ENCODE results near the gene ME1.
"Not testable (repeated sequence)": the region's sequence is repeated elsewhere in the genome, so short reads cannot be mapped to it uniquely, and the experiment has no call there.

The ME1 gene

DNA sequence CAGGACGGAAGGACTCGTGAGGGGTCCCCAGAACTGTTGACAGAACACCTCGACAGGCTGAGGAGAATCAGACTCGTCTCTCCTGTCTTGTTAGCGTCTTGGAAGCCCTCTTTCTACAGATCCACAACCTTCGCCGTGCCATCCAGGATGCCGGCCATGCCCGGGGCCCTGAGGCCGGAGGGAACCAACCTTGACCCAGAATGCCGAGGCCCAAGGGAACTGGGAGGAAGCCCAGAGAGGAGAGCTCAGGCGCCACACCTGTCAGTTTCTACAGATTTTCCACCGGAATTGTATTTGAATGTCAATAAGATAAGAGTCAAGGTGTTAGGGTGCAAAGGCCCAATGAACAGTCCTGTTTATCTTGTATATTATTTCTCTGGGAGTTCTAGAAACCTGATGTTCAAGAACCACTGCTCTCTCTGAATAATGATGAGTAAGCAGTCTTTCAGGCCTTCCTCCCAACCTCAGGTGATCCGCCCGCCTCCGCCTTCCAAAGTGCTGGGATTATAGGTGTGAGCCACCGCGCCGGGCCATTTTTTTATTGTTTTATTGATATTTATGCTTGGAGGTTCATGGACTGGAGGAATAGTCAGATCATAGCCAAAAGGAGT is 799 bp upstream of the ME1 start:
- no peak for DNase-seq

DNA sequence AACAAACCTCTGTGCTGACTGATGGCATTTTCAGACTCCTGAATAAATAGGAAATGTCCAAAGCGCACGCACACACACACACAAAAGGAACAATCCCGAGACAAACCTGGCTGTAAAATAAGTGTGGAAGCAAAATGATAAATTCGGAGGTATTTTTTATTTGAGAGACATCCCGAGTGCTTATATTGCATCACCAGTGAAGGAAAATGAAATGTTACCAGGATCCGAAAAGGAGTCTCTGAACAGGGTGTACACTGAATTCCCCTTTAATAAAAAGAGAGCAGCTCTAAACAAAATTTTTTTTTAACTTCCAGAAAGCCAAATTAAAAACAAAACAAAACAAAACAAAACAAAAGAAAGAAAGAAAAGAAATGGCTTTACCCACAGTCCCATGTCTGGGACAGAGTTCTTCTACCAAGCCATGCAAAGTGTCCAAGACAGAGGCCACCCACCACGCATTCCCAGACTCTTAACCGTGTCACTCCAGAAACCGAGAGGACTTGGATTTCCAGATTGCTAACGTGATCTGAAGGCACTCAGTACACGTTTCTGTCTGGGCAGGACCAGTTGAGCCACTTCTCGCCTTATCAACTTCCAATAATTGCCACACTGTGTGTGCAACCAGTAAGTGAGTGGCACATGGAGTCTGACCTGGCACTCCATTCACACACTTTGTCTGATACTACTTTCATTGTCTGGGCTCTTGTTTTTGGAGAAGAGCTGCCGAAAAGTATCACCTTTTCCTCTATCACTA is 817 bp downstream of the ME1 start:
- DNase-seq, result no peak

DNA sequence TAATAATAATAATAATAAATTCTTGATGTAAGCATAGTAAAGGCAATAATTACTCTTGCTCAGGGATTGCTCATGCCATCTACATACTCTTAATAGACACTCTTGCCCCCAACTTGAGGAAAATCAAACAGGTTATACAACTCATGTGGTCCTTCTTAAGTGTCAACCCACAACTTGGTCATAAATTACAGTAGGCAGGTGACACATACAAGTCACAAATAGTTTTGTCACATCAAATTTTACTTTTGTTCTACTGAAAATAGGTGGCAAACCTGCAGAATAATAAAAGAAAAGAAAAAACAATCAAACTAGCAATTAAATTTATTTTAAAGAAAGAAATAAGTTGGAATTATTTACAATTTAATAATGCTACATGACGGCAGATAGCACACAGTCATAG is 1.6 kb downstream of the ME1 start:
- no peak for DNase-seq

DNA sequence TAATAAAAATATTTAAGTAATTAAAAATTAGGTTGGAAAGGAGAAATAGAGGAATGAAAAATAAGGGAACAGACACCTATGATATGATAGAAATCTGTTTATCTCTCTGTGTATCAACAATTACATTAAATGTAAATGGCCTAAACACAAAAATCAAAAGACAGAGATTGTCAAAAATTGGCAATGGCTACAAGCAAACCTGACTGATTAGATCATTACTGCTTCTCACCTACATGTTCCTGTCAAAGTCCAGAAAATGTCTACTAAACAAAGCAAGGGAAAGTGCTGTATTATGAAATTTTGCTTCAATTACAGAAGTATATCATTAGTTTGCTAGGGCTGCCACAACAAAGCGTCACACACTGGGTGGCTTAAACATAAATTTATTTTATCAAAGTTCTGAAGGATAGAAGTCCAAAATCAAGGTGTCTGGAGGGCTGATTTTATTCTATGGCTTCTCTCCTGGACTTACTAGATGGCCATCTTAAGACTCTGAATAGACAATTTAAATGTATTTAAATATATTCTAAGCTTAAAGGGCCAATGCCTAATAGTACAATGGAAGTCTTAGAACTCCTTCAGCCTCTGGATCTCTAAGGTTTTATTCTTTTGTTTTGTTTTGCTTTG is 6.3 kb downstream of the ME1 start:
- no peak for DNase-seq

DNA sequence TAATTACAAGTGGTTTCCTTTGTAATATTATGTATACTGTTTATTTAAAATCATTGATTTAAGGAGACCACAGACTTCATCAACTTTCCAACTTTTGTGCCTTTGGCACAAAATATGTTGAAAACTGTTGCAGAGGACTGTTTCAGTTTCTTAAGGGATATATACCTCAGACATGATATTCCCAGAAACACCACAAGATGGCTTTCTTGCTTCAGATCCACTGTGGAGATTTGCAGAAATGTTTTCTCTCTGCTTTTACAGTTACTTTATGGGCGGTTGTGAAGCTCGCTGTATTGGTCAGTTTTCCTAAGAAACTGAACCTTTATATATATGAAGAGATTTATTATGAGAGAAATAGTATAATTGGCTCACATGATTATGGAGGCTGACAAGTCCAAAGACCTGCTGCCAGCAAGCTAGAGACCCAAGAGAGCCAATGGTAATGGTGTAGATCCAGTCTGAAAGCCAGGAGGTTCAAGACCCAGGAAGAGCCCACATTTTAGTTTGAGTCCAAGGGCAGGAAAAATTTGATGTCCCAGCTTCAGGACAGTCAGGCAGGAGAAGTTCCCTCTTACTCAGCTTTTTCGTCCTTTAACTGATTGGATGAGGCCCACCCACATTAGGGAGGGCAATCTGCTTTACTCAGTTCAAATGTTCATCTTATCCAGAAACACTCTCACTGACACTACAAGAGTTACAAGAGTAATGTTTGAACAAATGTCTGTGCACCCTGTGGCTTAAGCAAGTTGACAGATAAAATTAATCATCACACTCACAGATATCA is 12.8 kb downstream of the ME1 start:
- DNase-seq, result no peak

DNA sequence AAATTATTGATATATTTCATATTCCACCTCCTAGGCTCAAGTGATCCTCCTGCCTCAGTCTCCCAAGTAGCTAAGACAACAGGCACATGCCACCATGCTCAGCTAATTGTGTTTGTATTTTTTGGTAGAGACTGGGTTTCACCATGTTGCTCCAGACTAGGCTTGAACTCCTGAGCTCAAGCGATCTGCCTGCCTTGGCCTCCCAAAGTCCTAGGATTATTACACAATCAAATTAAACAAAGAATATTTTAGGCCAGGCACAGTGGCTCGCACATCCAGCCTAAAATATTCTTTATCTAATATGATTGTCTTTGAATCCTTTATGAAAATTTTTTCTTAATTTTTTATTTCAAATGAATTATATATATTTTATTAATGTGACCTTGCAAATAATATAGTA is 17.8 kb downstream of the ME1 start:
- no peak for DNase-seq

DNA sequence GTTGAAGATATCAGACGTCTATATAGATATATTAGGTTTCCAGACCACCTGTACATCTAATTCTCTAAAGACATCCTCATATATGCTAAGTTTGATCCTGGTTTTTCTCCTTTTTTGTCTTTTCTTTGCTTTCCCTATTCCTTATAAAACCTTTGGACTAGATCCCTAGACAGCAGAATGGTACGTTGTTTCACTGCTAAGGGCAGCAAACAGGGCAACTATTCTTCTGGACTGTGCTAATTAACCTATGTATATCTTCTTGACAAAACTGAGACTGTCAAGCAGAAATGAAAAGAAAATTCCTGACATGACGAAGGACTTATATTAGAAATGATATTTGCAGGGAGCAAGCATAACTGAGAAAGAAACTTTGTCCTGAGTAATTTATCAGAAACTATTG is 19.1 kb downstream of the ME1 start:
- DNase-seq, result no peak

DNA sequence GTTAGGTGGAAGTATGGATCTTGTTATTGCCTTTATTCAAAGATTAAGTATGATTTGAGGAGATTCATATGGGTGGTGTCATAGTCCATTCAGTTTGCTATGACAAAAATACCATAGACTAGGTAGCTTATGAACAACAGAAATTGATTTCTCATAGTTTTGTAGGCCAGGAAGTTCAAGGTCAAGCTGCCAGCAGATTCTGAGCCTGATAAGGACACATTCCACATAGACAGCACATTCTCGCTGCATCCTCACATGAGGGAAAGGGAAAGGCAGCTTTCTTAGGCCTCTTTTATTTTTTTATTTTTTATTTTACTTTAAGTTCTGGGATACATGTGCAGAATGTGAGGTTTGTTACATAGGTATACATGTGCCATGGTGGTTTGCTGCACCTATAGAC is 27.7 kb downstream of the ME1 start:
- DNase-seq, result no peak

DNA sequence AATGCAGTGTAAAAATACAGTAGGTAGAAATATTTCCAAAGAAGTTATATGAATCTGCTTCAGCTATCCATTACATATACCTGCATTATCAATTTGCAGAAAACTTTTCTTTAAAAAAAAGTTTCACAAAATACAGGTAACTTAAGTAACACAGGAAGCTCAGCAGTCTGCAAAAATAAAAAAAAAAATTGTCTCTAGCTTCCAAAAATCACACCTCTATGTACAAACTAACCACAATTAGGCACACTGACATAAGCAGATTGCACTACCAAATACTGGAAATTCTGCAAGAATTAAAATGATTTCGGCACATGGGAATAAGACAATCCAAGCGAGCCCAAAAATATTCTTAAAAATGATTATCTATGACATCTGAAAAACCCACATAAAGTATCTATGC is 41.2 kb downstream of the ME1 start:
- DNase-seq, result no peak

DNA sequence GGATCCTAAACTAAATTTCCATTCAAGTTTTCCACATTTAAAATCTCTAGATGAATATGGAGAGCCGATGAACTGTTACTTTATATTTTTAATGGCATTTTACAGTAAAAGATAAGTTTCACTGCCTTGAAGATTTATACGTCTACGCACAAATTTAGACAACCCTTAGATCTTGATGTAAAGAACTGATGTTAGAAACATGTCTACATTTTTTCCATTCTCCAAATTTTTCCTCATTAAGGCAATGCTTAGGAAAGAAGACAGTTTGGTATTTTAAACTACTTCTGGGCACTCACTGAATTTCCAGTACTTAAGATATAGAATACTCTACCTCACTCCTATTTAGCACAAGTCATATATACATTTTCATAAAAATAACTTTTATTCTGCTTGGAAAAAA is 45.4 kb downstream of the ME1 start:
- no peak for DNase-seq

DNA sequence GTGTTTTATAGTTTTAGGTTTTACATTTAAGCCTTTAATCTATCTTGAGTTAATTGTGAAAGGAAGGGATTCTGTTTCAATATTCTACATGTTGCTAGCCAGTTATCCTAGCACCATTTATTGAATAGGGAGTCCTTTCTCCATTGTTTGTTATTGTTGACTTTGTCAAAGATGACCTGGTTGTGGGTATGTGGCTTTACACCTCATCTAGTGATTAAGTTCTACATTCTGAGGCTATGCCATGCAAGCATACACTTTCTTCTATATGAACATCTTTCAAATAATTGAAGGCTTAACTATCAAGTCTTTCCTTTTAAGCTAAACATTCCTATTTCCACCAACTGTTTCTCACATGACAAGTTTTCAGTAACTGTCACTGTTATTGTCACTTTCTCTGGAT is 46.1 kb downstream of the ME1 start:
- no peak for DNase-seq

DNA sequence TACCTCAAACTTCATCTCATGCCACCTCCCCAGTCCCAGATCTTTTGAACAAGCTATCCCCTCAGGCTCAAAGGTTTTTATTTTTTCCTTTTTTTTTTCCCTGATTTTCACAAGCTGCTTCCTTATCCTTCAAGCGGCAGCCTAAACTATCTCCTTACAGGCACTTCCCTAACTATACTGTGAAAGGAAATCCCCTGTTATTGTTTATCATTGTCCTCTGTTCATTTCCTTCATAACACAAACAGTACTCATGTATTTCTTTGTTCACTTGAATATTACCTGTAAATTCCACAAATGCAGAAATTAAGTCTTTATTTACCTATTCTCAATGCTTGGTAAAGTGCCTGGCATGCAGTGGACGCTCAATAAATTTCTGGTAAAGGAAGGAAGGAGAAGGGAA is 48.9 kb downstream of the ME1 start:
- no peak for DNase-seq

DNA sequence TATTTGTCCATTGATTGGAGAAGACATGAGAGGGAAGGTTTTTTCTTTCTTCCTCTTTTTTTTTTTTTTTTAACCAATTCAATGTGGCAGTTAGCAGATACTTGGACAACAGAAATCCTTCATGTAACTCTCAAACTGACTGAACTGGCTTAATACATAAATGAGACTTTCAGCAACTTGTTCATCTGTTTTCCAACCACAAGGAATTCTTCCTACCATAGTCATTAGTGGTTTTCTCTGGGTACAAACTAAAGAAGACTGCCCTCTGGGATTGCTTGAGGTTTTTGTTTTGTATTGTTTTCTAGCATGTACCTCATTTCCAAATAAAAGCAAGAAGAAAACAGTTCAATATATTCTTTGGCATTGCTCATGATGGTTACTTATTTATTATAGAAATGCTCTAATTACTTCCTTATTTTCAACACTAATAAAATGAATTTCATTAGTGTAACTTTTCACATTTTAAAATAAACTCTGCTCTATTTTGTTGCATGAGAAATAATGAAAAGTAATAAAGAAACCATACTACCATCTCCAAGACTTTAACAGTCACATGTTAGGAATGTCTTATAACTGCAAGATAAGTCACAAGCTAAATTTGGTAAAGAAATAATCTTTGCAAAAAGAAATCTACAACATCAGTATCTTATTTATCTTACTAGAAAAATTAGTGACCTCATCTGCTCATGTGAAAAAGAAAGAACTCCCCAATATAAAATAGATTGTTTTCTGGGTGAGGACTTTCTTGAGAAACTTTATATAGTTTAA is 52.0 kb downstream of the ME1 start:
- DNase-seq, result no peak

DNA sequence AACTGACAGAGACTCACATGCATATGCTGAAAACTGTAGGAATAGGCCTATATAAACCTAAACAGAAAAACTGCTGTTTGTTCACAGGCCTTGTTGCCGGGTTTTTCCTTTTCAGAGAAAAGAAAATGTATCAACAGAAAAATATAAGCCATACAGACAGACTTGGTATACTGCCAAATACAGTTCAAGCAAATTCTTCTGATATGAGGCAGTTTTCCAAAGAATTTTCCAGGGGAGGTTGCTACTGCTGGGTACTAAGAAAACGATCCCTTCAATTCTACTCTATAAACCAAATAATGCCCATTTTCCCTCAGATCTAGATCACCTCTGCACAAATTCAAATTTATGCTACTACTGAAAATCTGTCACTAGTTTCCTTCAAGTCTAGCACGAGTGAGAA is 59.4 kb downstream of the ME1 start:
- no peak for DNase-seq

DNA sequence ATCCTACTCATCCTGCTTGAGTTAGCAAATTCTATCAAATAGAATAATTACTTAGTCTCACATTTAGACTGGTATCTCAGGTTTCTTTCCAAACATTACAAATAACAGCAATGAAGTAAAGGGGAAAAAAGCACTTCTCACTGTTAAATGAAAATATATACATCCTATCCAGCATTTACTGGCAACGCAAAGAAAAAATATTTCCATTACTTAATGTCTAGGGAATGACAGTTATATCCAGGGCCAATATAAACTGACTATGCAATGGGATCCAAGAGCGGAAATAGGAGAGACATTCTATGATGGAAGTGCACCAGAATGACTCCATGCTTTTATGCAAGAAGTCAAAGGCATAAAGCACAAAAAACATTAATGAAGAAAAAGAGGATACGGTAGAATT is 60.3 kb downstream of the ME1 start:
- DNase-seq, result no peak

DNA sequence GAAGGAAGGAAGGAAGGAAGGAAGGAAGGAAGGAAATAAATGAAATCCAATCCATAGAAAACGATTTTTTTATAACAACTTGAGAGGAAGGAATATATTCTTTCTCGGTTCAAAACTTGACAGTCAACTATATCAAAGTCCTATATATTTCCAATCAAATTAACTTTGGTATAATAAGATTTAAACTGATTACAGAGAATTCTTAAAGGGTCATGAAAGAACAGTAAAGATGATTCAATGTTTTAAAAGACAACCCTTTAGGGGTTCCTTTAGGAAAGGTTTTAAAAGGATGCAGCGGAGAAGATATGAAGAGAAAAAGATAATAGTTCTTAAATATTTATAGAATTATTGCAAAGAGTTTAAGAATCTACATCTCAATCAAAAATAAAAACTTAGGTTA is 61.2 kb downstream of the ME1 start:
- no peak for DNase-seq

DNA sequence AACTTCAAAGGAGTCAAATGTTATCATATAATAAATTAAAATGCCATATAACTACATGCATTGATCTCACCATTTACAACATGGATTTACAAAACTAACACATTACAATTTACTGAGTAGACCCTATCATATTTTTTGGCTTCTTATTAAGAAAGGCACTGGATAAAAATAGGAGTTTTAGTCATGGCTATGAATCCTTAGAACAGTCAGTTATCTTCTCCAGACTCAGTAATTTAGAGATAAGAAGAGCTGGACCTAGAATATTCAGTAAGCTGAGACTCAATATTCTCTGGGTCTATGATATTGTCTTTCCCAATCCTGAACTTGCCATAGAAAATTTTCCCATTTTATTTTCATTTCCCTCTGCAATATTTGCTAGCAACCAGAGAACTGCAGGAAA is 62.3 kb downstream of the ME1 start:
- no peak for DNase-seq

DNA sequence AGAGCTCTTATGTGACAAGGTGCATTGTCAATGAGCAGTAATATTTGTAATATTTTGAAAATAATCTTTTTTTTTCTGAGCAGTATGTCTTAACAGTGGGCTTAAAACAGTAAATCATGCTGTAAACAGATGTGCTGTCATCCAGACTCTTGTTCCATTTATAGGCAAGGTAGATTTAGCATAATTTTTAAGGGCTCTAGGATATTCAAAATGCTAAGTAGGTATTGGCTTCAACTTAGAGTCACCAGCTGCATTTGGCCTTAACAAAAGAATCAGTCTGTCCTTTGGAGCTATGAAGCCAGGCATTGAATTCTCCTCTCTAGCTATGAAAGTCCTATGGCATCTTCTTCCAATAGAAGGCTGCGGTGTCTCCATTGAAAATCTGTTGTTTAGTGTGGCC is 63.7 kb downstream of the ME1 start:
- DNase-seq, result no peak

DNA sequence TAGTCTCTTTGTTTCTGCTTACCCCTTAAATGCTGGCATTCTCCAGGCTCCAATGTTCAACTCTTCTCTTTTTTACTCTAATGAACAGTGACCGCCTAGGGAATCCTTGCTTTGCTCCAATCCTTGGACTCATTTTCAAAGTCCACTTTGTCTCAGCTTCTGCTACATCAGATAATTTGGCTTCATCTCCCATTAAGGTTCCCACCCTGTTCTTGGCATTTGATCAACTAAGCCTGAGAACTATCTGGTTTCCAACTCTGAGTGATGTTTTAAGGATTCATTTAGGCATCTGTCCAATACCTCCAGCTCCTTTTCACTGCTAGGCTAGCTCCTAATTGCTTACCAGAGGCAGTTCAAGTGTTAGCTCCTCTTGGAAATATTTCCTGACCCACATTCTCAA is 64.9 kb downstream of the ME1 start:
- no peak for DNase-seq

DNA sequence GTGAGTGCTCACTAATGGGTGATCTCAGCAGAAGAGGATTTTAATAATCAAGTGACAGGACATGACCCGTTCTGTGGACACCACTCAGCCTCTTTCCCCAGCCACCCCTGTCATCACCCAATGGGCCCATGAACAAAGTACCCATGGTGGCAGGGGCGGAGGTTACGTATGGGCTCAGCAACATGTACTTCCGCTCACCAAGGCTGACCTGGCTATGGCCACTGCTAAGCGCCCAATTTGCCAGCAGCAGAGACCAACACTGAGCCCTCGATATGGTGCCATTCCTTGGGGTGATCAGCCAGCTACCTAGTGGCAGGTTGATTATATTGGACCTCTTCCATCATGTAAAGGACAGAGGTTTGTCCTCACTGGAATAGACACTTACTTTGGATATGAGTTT is 68.5 kb downstream of the ME1 start:
- not testable (repeated sequence) for DNase-seq

DNA sequence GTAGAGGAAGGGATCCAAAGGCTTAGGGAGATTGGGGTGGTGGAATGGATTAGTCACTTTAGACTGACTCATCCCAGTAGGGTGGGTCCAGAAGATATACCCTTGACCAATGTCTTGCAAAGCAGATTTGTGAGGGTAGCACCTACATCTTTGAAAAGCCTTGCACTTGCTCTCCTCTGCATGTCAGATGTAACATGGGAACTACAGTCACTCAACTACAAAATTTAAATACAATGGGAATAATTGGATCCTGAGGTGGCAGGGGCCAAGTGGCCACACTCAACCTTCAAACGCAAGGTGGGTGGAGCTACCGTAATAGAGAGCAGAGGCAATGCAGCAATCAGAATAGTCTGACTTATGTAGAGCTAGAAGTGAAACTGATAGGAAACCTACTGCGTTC is 71.2 kb downstream of the ME1 start:
- DNase-seq, result no peak

DNA sequence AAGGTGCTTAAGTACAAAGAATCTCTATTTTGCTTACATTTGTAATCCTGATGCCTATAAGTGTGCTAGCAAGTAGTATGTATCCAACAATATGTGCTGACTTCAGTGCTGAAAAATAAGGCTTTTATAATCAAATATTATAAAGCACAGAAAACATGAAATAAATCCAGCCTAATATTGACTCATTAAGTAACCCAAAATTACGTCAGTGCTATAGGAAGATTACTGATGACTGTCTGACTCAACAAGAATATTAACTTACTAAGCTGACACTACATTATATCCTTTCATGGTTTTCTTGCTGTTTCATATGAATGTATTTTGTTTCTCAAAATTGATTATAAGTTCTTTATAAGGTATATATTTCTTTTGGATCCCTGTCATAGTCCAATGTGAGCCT is 76.1 kb downstream of the ME1 start:
- DNase-seq, result no peak

DNA sequence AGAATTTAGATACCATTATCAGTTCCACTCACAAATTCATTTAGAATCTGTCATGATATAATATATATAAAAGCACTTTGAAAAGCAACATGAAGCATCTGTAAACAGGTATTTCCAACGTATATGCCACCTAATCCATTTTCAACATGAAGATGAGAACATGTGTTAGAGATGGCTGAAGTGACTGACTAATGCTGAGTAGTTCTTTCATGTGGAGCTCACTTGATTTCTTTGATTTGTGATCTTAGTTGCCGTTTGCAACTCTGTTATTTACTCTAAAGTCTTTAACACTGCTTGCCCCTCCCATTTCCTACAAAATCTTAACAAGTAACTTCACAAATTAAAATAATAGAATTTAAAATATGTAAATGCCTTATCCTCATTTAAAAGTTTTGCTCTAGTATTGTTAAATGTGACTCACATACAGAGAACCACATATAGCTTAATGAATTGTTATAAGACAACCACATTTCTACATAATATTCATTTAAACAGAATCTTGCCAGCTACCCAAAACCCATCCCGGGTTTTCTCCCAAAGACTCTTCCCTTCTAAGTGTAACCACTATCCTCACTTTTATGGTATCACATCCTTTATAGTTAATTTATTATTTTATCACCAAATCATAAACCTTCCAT is 78.3 kb downstream of the ME1 start:
- no peak for DNase-seq

Measured in NCI-H2107 (cell line).